WTC11 (cell line): ENCODE measurements around the gene MRPS6. TPM values are rescaled to one million over a fixed set of nuclear protein-coding genes. Genes with fewer than 3 reads are reported as not detected.

Source experiments
- ATAC-seq: fragments of 200-7000 bp; cut with Tn5 transposase; 2 replicates; pipeline ENCODE4 v1.10.0; 2021; ENCODE audit warnings: mild to moderate bottlenecking, moderate library complexity
- CTCF ChIA-PET: fragments of 300-600 bp; sonication (Branson Sonifier 250); formaldehyde crosslinking; loops from one replicate; lab custom pipeline; 2021; ENCODE audit warnings: antibody characterized with exemption; lab: Charles Lee
- POLR2A ChIA-PET: fragments of 350-600 bp; sonication (Branson Sonifier 250); formaldehyde crosslinking; loops from one replicate; lab custom pipeline; 2021; ENCODE audit warnings: antibody characterized with exemption; lab: Charles Lee
- DNase-seq: peaks from one replicate; pipeline ENCODE4 v3.0.0; 2021; ENCODE audit warnings: low spot score
- H3K27ac Mint-ChIP-seq: 2 replicates; pipeline ENCODE4 v1.8.0; 2021; ENCODE audit warnings: mixed read lengths
- H3K27me3 Mint-ChIP-seq: 2 replicates; pipeline ENCODE4 v1.8.0; 2021; ENCODE audit warnings: low read depth, mild to moderate bottlenecking, moderate library complexity, mixed read lengths
- H3K36me3 Mint-ChIP-seq: 2 replicates; pipeline ENCODE4 v1.8.0; 2021; ENCODE audit warnings: mixed read lengths
- H3K4me1 Mint-ChIP-seq: 2 replicates; pipeline ENCODE4 v1.8.0; 2022; ENCODE audit warnings: mixed read lengths
- H3K4me3 Mint-ChIP-seq: 2 replicates; pipeline ENCODE4 v1.8.0; 2021; ENCODE audit warnings: mild to moderate bottlenecking, moderate library complexity, mixed read lengths
- H3K9me3 Mint-ChIP-seq: 2 replicates; pipeline ENCODE4 v1.8.0; 2021; ENCODE audit warnings: mixed read lengths
- CBFB ChIP-seq: sonication (generic); formaldehyde crosslinking; IDR thresholded peaks from 2 replicates; pipeline ENCODE4 v1.8.1; 2022; ENCODE audit warnings: mild to moderate bottlenecking, low read depth, missing genetic modification reagents
- CREB1 ChIP-seq: sonication (generic); formaldehyde crosslinking; IDR thresholded peaks from 2 replicates; pipeline ENCODE4 v1.8.0; 2023; ENCODE audit warnings: mild to moderate bottlenecking, missing genetic modification reagents
- EMX1 ChIP-seq: fragments of 250-450 bp; sonication (Bioruptor Pico); IDR thresholded peaks from 2 replicates; pipeline ENCODE4 v1.8.0; 2021; ENCODE audit warnings: mild to moderate bottlenecking
- ETV6 ChIP-seq: sonication (generic); formaldehyde crosslinking; IDR thresholded peaks from 2 replicates; pipeline ENCODE4 v1.8.1; 2022; ENCODE audit warnings: mild to moderate bottlenecking, missing genetic modification reagents
- FOXJ3 ChIP-seq: sonication (generic); formaldehyde crosslinking; IDR thresholded peaks from 2 replicates; pipeline ENCODE4 v1.9.0; 2021; ENCODE audit warnings: missing genetic modification reagents, mild to moderate bottlenecking, borderline replicate concordance
- GRHL2 ChIP-seq: fragments of 250-450 bp; sonication (Bioruptor Pico); IDR thresholded peaks from 2 replicates; pipeline ENCODE4 v1.8.0; 2022; ENCODE audit warnings: mild to moderate bottlenecking, moderate library complexity; ENCODE audit not compliant: insufficient replicate concordance, severe bottlenecking
- HMGA2 ChIP-seq: fragments of 250-450 bp; sonication (Bioruptor Pico); IDR thresholded peaks from 2 replicates; pipeline ENCODE4 v1.4.0; 2021; ENCODE audit warnings: mild to moderate bottlenecking, moderate library complexity
- MYBL2 ChIP-seq: sonication (generic); formaldehyde crosslinking; IDR thresholded peaks from 2 replicates; pipeline ENCODE4 v1.8.1; 2023; ENCODE audit warnings: mild to moderate bottlenecking, moderate library complexity, missing genetic modification reagents
- NFATC4 ChIP-seq: fragments of 250-450 bp; sonication (Bioruptor Pico); IDR thresholded peaks from 2 replicates; pipeline ENCODE4 v1.9.0; 2021; ENCODE audit warnings: mild to moderate bottlenecking
- NFE2L1 ChIP-seq: sonication (generic); formaldehyde crosslinking; IDR thresholded peaks from 2 replicates; pipeline ENCODE4 v1.8.1; 2023; ENCODE audit warnings: missing genetic modification reagents
- NFYB ChIP-seq: sonication (generic); formaldehyde crosslinking; conservative IDR thresholded peaks from 2 replicates; pipeline ENCODE4 v1.8.0; 2022; ENCODE audit warnings: low read depth, missing genetic modification reagents
- NR1H2 ChIP-seq: sonication (generic); formaldehyde crosslinking; IDR thresholded peaks from 2 replicates; pipeline ENCODE4 v1.9.0; 2021; ENCODE audit warnings: mild to moderate bottlenecking, moderate library complexity, missing genetic modification reagents
- OVOL2 ChIP-seq: fragments of 250-450 bp; sonication (Bioruptor Pico); IDR thresholded peaks from 2 replicates; pipeline ENCODE4 v1.9.0; 2021; ENCODE audit warnings: mild to moderate bottlenecking, borderline replicate concordance
- RELA ChIP-seq: sonication (generic); formaldehyde crosslinking; IDR thresholded peaks from 2 replicates; pipeline ENCODE4 v1.8.1; 2022; ENCODE audit warnings: missing genetic modification reagents, mild to moderate bottlenecking, borderline replicate concordance
- ZNF138 ChIP-seq: sonication (generic); formaldehyde crosslinking; conservative IDR thresholded peaks from 2 replicates; pipeline ENCODE4 v1.8.1; 2022; ENCODE audit warnings: mild to moderate bottlenecking, moderate library complexity, missing genetic modification reagents
- ZNF232 ChIP-seq: sonication (generic); formaldehyde crosslinking; IDR thresholded peaks from 2 replicates; pipeline ENCODE4 v1.8.0; 2022; ENCODE audit warnings: mild to moderate bottlenecking, missing genetic modification reagents
- ZNF263 ChIP-seq: sonication (generic); formaldehyde crosslinking; IDR thresholded peaks from 2 replicates; pipeline ENCODE4 v1.8.1; 2022; ENCODE audit warnings: low read depth, mild to moderate bottlenecking, moderate library complexity, missing genetic modification reagents
- ZNF317 ChIP-seq: sonication (generic); formaldehyde crosslinking; IDR thresholded peaks from 2 replicates; pipeline ENCODE4 v1.8.1; 2023; ENCODE audit warnings: low read depth, mild to moderate bottlenecking, moderate library complexity, missing genetic modification reagents, borderline replicate concordance
- ZNF416 ChIP-seq: fragments of 250-450 bp; sonication (Bioruptor Pico); IDR thresholded peaks from 2 replicates; pipeline ENCODE4 v1.9.0; 2021; ENCODE audit warnings: mild to moderate bottlenecking, inconsistent platforms
- ZNF671 ChIP-seq: fragments of 250-450 bp; sonication (Bioruptor Pico); IDR thresholded peaks from 2 replicates; pipeline ENCODE4 v1.8.0; 2021; ENCODE audit warnings: mild to moderate bottlenecking
- total RNA-seq: library from RNA; stranded (reverse); gene quantifications from 3 replicates; pipeline ENCODE4 v1.2.3, GENCODE V29; 2021
- TF ChIP-seq, protein P1 (sequence below): fragments of 250-450 bp; sonication (Bioruptor Pico); IDR thresholded peaks from 2 replicates; pipeline ENCODE4 v1.9.0; 2021; ENCODE audit warnings: mild to moderate bottlenecking
- TF ChIP-seq, protein P2 (sequence below): sonication (generic); formaldehyde crosslinking; IDR thresholded peaks from 2 replicates; pipeline ENCODE4 v1.8.1; 2023; ENCODE audit warnings: mild to moderate bottlenecking, missing genetic modification reagents
- TF ChIP-seq, protein P3 (sequence below): sonication (generic); formaldehyde crosslinking; IDR thresholded peaks from 2 replicates; pipeline ENCODE4 v1.8.0; 2022; ENCODE audit warnings: mild to moderate bottlenecking, missing genetic modification reagents
- TF ChIP-seq, protein P4 (sequence below): sonication (generic); formaldehyde crosslinking; IDR thresholded peaks from 2 replicates; pipeline ENCODE4 v1.8.1; 2023; ENCODE audit warnings: mild to moderate bottlenecking, missing genetic modification reagents
- TF ChIP-seq, protein P5 (sequence below): fragments of 200-600 bp; IDR thresholded peaks from 2 replicates; pipeline ENCODE4 v1.8.0; 2022; ENCODE audit warnings: antibody characterized with exemption
- TF ChIP-seq, protein P6 (sequence below): sonication (generic); formaldehyde crosslinking; IDR thresholded peaks from 2 replicates; pipeline ENCODE4 v1.8.0; 2022; ENCODE audit warnings: missing genetic modification reagents

The MRPS6 gene
- total RNA-seq, 1 experiment from 2014 or later = 133 TPM

DNA sequence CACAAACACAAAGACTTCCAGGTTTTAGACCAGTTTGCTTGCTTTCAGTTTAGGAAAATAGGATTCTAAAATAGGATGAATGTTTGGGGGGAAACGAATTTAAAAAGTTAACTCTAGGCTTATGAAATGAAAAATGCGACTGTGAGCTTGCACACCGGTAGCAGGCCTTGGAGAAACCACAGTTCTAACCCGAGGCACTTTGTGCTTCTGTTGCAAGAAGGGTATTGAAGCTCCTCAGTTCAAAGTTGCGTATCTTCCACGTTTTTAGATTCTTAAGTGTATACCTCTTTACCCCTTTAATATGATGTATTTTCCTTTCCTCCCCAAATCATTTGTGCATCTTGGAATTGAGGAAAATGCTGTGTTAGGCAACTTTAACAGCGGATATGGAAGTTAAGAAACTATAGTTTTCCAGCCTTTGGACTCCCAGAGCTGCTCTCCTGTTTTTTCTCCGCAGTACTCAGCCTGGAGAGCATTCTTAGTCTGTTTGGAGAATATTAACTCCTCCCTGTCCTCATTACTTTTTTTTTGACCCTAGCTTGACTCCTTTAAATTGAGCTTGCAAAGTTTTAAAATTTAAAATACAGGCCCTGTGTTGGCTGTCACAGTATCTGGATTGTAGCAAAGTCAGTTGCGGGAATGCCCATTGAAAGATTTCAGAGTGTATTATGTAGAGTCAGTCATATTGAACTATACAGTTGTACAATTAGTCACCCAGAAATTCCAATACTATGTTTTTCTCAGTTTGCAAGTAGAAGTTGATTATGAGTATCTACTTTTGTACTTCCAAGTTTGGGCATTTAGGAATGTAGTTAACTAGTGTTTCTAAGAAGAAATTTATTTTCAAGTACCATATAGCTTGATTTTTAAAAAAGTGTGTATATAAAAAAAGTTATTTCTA lies 2.6 kb downstream of the MRPS6 start (continued):
- TF ChIP-seq EMX1 (CRISPR knock-in tag) (no peak), CBFB (no peak), HMGA2 (no peak), NFYB (CRISPR knock-in tag) (no peak), FOXJ3 (CRISPR knock-in tag) (no peak), CREB1 (no peak), GRHL2 (no peak), NR1H2 (CRISPR knock-in tag) (no peak), NFE2L1 (no peak)
- TF ChIP-seq, protein P1, sequence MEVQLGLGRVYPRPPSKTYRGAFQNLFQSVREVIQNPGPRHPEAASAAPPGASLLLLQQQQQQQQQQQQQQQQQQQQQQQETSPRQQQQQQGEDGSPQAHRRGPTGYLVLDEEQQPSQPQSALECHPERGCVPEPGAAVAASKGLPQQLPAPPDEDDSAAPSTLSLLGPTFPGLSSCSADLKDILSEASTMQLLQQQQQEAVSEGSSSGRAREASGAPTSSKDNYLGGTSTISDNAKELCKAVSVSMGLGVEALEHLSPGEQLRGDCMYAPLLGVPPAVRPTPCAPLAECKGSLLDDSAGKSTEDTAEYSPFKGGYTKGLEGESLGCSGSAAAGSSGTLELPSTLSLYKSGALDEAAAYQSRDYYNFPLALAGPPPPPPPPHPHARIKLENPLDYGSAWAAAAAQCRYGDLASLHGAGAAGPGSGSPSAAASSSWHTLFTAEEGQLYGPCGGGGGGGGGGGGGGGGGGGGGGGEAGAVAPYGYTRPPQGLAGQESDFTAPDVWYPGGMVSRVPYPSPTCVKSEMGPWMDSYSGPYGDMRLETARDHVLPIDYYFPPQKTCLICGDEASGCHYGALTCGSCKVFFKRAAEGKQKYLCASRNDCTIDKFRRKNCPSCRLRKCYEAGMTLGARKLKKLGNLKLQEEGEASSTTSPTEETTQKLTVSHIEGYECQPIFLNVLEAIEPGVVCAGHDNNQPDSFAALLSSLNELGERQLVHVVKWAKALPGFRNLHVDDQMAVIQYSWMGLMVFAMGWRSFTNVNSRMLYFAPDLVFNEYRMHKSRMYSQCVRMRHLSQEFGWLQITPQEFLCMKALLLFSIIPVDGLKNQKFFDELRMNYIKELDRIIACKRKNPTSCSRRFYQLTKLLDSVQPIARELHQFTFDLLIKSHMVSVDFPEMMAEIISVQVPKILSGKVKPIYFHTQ = no peak

DNA sequence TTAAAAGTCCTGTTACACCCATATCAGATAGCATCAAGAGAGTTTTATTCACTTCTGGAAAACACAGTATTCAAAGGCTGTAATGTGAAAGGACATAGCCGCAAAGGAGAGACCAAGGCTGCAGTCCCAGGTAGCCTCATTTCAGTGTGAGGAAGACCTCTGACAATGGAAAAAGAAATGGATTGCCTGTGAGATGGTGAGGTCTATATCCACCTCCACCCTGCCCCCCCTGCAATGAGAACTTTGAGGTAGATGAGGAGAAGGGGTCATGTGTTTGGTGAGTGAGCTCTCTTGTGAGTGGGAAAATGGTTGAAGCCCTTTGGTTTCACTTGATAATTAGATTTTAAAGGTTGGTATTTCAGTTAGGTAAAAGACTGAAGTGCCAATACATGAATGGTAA lies 3.5 kb downstream of the MRPS6 start:
- CTCF ChIA-PET = interaction anchor here (1.6 to 2.2 kb wide), 2 partner anchors 15 to 153 kb away, joined by 7 to 9 read pairs; no protein-coding TSS in a partner anchor
- peaks cover 17% of the 10 kb centered on the region for H3K36me3 Mint-ChIP-seq
- no peaks in the 10 kb centered on the region for H3K9me3 Mint-ChIP-seq
- peaks cover 6% of the 10 kb centered on the region for H3K27me3 Mint-ChIP-seq
- POLR2A ChIA-PET = interaction anchor here (0.6 to 0.9 kb wide), 2 partner anchors 24 to 126 kb away, joined by 3 read pairs; no protein-coding TSS in a partner anchor
- H3K27ac Mint-ChIP-seq = no peak overlapping the region
- H3K4me3 Mint-ChIP-seq = no peak overlapping the region
- H3K4me1 Mint-ChIP-seq = peaks cover 65% of the 10 kb centered on the region
- ATAC-seq (no peak), DNase-seq (no peak)
- TF ChIP-seq, protein P2, sequence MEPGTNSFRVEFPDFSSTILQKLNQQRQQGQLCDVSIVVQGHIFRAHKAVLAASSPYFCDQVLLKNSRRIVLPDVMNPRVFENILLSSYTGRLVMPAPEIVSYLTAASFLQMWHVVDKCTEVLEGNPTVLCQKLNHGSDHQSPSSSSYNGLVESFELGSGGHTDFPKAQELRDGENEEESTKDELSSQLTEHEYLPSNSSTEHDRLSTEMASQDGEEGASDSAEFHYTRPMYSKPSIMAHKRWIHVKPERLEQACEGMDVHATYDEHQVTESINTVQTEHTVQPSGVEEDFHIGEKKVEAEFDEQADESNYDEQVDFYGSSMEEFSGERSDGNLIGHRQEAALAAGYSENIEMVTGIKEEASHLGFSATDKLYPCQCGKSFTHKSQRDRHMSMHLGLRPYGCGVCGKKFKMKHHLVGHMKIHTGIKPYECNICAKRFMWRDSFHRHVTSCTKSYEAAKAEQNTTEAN = no peak
- TF ChIP-seq, protein P3, sequence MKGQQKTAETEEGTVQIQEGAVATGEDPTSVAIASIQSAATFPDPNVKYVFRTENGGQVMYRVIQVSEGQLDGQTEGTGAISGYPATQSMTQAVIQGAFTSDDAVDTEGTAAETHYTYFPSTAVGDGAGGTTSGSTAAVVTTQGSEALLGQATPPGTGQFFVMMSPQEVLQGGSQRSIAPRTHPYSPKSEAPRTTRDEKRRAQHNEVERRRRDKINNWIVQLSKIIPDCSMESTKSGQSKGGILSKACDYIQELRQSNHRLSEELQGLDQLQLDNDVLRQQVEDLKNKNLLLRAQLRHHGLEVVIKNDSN = no peak
- no peak for TF ChIP-seq ZNF138 (CRISPR knock-in tag)
- no peak for TF ChIP-seq RELA (CRISPR knock-in tag)
- no peak for TF ChIP-seq MYBL2
- no peak for TF ChIP-seq ETV6
- TF ChIP-seq, protein P4, sequence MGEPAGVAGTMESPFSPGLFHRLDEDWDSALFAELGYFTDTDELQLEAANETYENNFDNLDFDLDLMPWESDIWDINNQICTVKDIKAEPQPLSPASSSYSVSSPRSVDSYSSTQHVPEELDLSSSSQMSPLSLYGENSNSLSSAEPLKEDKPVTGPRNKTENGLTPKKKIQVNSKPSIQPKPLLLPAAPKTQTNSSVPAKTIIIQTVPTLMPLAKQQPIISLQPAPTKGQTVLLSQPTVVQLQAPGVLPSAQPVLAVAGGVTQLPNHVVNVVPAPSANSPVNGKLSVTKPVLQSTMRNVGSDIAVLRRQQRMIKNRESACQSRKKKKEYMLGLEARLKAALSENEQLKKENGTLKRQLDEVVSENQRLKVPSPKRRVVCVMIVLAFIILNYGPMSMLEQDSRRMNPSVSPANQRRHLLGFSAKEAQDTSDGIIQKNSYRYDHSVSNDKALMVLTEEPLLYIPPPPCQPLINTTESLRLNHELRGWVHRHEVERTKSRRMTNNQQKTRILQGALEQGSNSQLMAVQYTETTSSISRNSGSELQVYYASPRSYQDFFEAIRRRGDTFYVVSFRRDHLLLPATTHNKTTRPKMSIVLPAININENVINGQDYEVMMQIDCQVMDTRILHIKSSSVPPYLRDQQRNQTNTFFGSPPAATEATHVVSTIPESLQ (CRISPR knock-in tag) = no peak
- no peak for TF ChIP-seq OVOL2 (CRISPR knock-in tag)
- no peak for TF ChIP-seq ZNF232
- no peak for TF ChIP-seq ZNF263 (CRISPR knock-in tag)
- no peak for TF ChIP-seq ZNF671 (CRISPR knock-in tag)
- TF ChIP-seq, protein P5, sequence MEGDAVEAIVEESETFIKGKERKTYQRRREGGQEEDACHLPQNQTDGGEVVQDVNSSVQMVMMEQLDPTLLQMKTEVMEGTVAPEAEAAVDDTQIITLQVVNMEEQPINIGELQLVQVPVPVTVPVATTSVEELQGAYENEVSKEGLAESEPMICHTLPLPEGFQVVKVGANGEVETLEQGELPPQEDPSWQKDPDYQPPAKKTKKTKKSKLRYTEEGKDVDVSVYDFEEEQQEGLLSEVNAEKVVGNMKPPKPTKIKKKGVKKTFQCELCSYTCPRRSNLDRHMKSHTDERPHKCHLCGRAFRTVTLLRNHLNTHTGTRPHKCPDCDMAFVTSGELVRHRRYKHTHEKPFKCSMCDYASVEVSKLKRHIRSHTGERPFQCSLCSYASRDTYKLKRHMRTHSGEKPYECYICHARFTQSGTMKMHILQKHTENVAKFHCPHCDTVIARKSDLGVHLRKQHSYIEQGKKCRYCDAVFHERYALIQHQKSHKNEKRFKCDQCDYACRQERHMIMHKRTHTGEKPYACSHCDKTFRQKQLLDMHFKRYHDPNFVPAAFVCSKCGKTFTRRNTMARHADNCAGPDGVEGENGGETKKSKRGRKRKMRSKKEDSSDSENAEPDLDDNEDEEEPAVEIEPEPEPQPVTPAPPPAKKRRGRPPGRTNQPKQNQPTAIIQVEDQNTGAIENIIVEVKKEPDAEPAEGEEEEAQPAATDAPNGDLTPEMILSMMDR = no peak
- TF ChIP-seq ZNF416 (CRISPR knock-in tag) = no peak
- TF ChIP-seq, protein P6, sequence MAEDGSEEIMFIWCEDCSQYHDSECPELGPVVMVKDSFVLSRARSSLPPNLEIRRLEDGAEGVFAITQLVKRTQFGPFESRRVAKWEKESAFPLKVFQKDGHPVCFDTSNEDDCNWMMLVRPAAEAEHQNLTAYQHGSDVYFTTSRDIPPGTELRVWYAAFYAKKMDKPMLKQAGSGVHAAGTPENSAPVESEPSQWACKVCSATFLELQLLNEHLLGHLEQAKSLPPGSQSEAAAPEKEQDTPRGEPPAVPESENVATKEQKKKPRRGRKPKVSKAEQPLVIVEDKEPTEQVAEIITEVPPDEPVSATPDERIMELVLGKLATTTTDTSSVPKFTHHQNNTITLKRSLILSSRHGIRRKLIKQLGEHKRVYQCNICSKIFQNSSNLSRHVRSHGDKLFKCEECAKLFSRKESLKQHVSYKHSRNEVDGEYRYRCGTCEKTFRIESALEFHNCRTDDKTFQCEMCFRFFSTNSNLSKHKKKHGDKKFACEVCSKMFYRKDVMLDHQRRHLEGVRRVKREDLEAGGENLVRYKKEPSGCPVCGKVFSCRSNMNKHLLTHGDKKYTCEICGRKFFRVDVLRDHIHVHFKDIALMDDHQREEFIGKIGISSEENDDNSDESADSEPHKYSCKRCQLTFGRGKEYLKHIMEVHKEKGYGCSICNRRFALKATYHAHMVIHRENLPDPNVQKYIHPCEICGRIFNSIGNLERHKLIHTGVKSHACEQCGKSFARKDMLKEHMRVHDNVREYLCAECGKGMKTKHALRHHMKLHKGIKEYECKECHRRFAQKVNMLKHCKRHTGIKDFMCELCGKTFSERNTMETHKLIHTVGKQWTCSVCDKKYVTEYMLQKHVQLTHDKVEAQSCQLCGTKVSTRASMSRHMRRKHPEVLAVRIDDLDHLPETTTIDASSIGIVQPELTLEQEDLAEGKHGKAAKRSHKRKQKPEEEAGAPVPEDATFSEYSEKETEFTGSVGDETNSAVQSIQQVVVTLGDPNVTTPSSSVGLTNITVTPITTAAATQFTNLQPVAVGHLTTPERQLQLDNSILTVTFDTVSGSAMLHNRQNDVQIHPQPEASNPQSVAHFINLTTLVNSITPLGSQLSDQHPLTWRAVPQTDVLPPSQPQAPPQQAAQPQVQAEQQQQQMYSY (CRISPR knock-in tag) = no peak
- no peak for TF ChIP-seq NFATC4
- no peak for TF ChIP-seq GRHL2
- TF ChIP-seq ZNF317 (CRISPR knock-in tag) = no peak
